Bronchial epithelial cell (primary cell): ENCODE measurements around the gene E2F3. TPM values are rescaled to one million over a fixed set of nuclear protein-coding genes. Genes with fewer than 3 reads are reported as not detected.

Experiments
- DNase-seq: peaks from one replicate; pipeline ENCODE4 v3.0.0-alpha.2; 2010; ENCODE audit warnings: low read depth
- FAIRE-seq: peaks from 2 replicates; lab custom pipeline; 2011; peaks lifted over from hg19 to GRCh38; lab: Jason Lieb, UNC
- H3K27me3 ChIP-seq: 2 replicates; pipeline ENCODE4 v1.5.1; 2011; ENCODE audit warnings: low read length; ENCODE audit not compliant: control insufficient read depth, insufficient read depth
- H3K36me3 ChIP-seq: 2 replicates; pipeline ENCODE4 v1.5.1; 2011; ENCODE audit warnings: low read length; ENCODE audit not compliant: control insufficient read depth, insufficient read depth
- H3K4me3 ChIP-seq: 2 replicates; pipeline ENCODE4 v1.5.1; 2011; ENCODE audit warnings: mild to moderate bottlenecking, low read depth, low read length, control low read depth
- CTCF ChIP-seq: IDR thresholded peaks from 2 replicates; pipeline ENCODE4 v1.5.1; 2011; ENCODE audit warnings: mild to moderate bottlenecking, moderate library complexity, low read length, control low read depth, inconsistent platforms; ENCODE audit not compliant: insufficient read depth, severe bottlenecking
- total RNA-seq: library from RNA; depleted of rRNA; stranded (reverse); fragments of >200 nt; gene quantifications from 2 replicates; pipeline ENCODE4 v1.2.1, GENCODE V29; 2014

Gene E2F3
- total RNA-seq, 1 donor from 2014 or later = 2.6 TPM

- no peaks in the 10 kb centered on the region for H3K27me3 ChIP-seq
- H3K36me3 ChIP-seq = no peaks in the 10 kb centered on the region
- no peak overlapping the region for H3K4me3 ChIP-seq
- DNase-seq (no peak), FAIRE-seq (no peak)
- no peak for TF ChIP-seq CTCF
These were observed 71.8 kb downstream of the E2F3 start for GRCh38 chr6:20473518-20473917.

- H3K27me3 ChIP-seq = no peaks in the 10 kb centered on the region
- DNase-seq (no peak), FAIRE-seq (no peak)
- no peaks in the 10 kb centered on the region for H3K36me3 ChIP-seq
- TF ChIP-seq CTCF = no peak
- H3K4me3 ChIP-seq = no peak overlapping the region
These were observed 73.3 kb downstream of the E2F3 start for GRCh38 chr6:20474874-20475542.

GRCh38 chr6:20476501-20477043 lies 74.9 kb downstream of the E2F3 start:
- FAIRE-seq (no peak), DNase-seq (no peak)
- Histone ChIP-seq H3K4me3 (no peak overlapping the region), H3K36me3 (no peaks in the 10 kb centered on the region), H3K27me3 (no peaks in the 10 kb centered on the region)
- TF ChIP-seq CTCF = no peak

- FAIRE-seq = no peak
- Histone ChIP-seq H3K27me3 (no peaks in the 10 kb centered on the region), H3K4me3 (no peak overlapping the region), H3K36me3 (no peaks in the 10 kb centered on the region)
- no peak for DNase-seq
- no peak for TF ChIP-seq CTCF
These were observed 75.8 kb downstream of the E2F3 start for GRCh38 chr6:20477485-20477884.

GRCh38 chr6:20479060-20479459 lies 77.4 kb downstream of the E2F3 start:
- TF ChIP-seq CTCF = no peak
- Histone ChIP-seq H3K4me3 (no peak overlapping the region), H3K27me3 (no peaks in the 10 kb centered on the region), H3K36me3 (no peaks in the 10 kb centered on the region)
- DNase-seq (no peak), FAIRE-seq (no peak)

- no peaks in the 10 kb centered on the region for H3K27me3 ChIP-seq
- FAIRE-seq = no peak
- H3K36me3 ChIP-seq = peaks cover 1% of the 10 kb centered on the region
- no peak overlapping the region for H3K4me3 ChIP-seq
- TF ChIP-seq CTCF = no peak
- DNase-seq = no peak
These were observed 77.8 kb downstream of the E2F3 start for GRCh38 chr6:20479526-20479925.
